HL-60/S4 treated with retinoic acid at 250 ng/mL for 4 days and 3 days (cell line): ENCODE measurements around the gene TAP2.
"Not testable (repeated sequence)": the region's sequence is repeated elsewhere in the genome, so short reads cannot be mapped to it uniquely, and the experiment has no call there.

Experiments used
- in situ Hi-C: fragments of 300-500 bp; cut with MboI; formaldehyde crosslinking; loops from 2 replicates; pipeline ENCODE4 v1.7.0; 2022; ENCODE audit warnings: low sequenced_read_pairs

TAP2 gene

DNA sequence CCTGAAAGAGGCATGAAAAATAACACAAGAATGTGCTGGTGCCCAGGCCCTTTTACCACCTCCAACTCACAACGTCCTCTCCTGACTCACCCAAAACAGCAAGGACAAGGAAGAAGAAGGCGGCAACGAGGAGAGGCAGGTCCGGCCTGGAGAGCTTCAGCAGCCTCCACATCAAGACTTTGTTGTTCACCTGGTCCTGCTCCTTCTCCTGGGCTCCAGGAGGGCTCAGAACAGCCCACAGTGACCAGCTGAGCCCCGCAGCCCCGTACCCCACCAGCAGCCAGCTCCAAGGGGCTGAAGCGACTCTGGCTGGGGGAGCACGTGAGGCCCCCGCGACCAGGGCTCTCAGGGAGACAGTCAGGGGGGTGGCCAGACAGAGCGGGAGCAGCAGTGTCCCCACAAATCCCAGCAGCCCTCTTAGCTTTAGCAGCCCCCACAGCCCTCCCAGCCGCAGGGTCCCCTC, 857 bp downstream of the TAP2 start:
- in situ Hi-C loops = no loop called here

DNA sequence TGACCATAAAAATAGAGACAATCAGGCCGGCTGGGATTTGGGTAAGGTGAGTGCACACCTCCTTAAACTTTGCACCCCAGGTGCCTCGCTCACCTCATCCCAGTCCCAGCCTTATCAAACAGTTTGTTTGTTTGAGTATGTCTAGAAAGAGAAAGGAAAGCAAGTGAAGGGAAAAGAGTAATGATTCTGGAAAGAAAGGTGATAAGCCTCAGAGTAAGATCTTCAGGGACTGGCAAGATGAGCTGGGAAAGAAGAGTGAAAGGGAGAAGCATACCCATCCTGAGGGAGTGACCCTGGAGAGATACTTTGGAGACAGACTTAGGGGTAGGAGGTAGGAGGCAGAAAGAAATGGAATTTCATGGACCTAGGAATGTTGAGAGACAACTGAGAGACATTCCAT, 1.7 kb downstream of the TAP2 start:
- in situ Hi-C loops = no loop called here

DNA sequence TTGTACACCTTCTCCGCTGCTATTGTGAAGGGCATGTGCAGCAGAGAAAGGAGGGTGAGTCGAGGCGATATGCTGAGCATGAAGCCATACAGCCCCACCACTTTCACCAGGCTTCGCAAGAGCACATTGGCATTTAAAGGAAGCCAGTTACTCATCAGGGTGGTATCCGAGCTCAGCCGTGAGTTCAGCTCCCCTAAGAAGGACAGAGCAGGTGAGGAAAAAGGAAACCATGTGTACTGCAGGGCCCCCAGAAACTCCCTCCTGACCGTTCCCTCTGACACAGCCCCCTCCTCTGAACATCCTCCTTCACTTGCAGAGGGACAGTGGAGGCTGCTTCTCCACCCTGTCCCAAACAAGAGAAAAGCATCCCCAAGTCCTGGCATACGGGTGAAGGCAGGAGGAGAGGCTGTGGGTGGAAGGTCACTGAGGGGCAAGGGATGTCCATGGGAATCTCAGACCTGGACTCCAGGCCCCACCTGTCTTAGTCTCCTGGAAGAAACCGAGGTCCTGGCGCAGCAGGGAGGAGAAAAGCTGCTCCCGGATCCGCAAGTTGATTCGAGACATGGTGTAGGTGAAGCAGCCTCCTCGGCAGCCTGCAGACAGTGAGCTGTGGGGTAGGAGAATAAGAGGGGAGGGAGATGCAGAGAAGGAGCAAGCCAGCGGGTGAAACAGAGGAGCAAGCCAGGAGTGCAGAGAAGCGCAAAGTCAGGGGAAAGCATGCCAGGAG, 3.2 kb downstream of the TAP2 start:
- in situ Hi-C loops = no loop called here

DNA sequence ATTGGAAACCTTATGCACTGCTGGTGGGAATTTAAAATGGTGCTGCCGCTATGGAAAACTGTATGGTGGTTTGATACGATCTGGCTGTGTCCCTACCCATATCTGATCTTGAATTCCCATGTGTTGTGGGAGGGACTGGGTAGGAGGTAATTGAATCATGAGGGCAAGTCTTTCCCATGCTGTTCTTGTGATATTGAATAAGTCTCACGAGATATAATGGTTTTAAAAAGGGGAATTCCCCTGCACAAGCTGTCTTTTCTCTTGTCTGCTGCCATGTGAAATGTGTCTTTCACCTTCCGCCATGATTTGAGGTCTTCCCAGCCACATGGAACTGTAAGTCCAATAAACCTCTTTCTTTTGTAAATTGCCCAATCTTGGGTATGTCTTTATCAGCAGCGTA, 4.9 kb downstream of the TAP2 start:
- in situ Hi-C loops = no loop called here

DNA sequence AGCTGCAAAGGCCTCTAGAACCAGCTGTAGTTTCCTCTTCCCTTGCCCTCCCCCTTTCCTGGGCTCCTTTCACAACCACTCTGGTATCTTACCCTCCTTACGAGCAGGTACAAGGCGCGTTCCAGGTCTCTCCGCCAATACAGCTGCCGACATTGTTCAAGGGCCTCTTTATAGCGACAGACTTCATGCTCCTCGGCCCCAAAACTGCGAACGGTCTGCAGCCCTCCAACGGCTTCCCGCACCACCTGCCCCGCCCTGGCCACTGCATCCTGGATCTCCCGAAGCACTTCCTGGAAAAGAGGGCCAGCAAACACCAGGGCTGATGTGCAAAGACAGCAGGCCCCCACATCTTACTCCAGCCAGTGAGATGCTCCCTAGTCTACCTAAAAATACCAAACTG, 6.0 kb downstream of the TAP2 start:
- in situ Hi-C loops = no loop called here

DNA sequence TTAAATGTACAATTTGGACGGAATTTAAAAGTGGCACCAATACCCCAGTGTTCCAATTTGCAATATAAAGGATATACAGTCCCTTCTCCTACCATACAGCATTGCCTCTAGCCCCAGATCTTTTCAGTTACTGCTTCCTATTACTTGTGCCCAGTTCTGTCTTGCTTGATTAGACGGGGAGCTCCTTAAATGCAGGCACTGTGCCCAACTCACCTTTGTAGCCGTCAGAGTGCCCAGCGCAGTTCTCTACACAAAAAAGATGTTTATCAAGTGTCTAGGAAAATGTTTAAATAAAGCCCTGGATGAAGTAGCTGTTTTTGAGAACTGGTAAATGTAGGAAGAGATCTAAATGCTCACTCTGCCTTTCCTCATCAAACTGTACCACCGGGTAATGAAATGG, 7.6 kb downstream of the TAP2 start:
- in situ Hi-C loops = no loop called here

DNA sequence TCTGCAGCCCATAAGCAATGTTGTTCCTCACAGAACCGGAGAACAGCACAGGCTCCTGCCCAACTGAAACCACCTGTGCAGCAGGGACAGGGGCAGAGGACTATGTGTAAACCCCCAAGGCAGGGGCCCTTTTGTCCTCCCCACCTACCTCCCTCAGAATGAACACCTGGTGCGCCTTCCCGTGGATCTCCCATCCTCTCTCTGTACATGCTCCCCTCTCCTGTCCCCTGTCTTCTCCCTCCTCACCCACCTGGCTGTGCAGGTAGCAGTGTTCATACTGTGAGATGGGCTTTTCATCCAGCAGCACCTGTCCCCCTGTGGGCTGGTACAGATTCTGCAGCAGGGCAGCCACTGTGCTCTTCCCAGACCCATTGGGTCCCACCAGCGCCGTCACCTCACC, 8.5 kb downstream of the TAP2 start:
- in situ Hi-C loops = no loop called here

DNA sequence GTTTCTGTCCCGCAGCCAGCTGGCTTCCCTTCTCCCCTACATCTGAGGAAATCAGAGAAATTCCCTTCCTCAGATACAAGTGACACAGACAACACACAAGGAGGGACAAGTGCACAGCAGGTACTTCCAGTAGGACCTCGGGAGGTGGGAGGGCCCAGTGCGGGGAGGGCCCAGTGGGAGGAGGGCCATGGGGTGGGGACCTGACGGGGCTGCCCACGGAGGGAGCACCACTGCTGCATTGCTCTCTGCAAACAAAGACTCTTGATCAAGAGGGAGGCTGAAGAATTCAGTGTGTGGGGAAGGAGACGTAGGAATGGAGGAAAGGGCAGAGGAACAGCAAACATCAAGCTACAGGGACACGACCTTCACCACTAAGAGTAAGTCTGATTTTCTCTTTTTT, 9.0 kb downstream of the TAP2 start:
- in situ Hi-C loops = no loop called here

DNA sequence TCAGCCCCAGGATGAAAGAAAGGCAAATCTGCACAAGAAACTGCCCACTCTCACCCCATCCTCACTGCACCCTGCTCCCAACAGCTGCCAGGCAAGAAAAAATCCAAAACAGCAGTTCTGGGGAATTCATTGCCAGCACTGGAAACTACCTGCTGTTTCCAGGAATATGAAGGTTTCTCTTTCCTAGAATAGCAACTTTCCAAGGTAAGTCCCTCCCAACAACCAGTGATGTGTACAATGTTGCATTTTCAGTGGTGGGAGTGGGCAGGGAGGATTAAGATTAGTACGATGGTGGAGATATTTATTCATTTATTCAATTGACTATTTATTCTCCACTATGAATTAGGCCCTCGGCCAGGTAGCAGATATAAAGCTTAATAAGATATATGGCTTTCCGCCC, 11.5 kb downstream of the TAP2 start:
- in situ Hi-C loops = no loop called here

DNA sequence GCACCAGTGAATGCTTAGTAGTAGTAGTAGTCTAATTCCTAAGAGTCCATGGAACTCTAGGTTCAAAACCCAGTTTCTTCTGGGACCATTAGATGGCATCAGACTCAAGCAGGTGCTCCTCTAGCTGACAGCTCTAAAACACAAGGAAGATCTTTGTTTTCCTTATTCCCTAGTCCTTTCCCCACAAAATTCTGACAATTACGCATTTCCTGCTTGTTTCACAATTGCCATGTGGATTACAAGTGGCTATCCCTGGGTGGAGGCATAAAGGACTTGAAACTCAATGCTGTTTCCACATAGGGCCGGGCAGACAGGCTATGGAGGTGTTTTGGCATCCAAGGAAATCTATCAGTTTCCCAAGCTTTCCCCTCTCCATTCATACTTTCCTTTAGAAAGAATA, 12.6 kb downstream of the TAP2 start:
- in situ Hi-C loops = no loop called here

DNA sequence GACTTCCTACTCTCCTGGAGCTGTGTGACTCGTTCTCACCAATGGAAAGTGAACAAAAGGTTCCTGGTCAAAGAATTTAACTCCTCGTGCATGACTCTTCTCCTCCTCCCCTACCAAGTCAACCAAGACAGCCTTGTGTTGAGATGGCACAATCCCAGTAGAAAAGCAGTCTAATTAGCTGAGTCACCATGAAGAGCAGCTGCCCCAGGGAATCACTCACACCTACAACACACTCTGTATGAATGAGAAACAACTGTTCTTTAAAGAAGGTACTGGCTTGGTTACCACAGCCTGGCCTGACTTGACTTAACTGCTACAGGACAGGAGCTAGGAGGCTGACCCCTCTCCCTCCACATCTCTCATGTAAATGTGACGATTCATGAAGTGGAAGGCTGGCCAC, 18.8 kb downstream of the TAP2 start:
- in situ Hi-C loops = no loop called here

DNA sequence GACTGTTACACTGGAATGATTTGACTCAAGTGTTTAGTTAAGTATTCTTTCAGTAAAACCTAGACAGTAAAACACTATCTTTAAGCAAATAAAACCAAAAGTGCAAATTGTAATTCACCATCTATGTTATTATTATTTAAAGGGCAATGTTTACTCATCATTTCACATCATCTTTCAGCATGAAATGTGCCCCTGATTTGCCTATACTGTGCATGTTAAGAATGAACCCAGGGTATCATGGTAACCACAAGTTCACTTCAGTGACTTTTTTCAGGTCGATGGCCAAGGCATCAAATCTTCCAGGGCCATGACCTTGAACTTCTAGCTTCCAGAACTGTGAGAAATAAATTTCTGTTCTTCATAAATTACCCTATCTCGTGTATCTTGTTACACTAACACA, 19.7 kb downstream of the TAP2 start:
- in situ Hi-C loops = no loop called here

DNA sequence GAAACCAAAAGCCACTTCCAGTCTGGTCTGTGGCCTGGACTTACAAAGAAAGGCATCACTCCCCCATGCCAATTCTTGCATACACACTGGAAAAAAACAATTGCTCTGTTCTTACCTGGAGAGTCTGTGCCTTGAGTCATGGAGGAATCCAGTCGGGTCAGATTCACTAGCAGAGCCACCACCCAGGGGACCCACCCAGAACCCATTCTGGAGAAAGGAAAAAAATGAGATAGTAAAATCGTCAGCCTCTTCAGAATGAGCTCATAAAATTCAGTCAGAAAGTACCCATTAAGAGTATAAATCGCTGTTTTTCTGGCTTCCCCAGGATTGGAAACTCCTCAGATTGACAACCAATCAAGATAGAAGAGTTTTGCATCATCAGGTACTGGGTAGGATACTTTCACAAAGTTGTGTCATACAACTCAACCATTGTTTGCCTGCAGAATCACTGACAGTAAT, 21.8 kb downstream of the TAP2 start, which contains the start of gene HLA-DOB:
Gene HLA-DOB, minus strand, starts transcription at position 257 of the 459 bp plus-strand sequence. Its CDS starts 51 bp downstream, at position 206.
- in situ Hi-C loops = no loop called here

DNA sequence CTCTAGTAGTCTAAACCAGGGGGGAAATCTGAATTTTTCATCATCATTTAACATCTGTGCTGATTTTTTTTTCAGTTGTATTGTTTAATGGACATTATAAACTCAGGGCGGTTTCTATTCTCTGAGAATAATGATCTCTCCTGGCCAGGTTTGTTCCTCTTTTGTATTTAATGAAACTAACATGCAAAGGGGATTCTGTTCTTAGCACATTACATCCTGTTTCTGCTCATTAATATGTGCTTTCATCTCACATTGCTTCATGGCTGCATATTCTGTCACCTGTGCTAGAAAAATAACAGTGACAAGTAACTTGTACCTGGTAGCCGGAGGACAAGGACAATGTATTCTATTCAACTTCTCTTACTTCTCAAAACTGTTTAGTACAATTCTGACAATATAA, 22.5 kb downstream of the TAP2 start:
- in situ Hi-C loops = no loop called here

DNA sequence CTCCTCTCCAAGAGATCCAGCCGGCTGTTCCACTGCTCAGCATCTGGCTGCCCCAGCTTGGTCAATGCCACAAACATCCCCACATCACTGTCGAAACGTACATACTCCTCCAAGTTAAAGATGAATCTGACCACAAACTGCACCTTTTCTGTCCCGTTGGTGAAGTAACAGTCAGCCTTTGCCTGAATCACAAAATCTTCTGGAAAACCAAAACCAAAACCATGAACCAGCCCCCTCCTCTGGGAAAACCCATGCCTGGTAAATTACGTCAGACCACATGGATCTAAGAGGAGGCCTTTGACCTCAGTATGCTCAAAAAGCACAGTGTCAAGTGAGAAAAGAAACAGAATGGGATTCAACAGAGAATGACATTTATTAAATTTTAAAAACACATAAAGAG, 23.4 kb downstream of the TAP2 start:
- in situ Hi-C loops = no loop called here

DNA sequence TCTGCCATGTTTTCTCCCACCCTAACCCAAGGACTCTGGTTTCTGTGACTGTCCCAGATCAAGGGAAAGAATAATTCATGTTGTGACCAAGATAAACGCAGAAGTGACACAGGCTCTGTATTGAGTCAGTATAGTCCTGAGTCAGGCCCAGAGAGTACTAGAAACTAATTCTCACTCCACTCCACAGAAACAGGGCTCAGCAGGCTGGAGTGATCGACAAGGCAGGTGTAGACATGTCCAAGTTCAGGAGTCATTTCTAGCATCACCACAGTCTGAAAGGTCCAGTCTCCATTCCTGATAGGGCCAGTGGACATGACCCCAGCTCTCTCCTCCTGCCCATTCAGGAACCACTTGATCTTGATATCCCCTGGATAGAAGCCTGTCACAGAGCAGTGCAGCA, 24.4 kb downstream of the TAP2 start:
- in situ Hi-C loops = no loop called here

DNA sequence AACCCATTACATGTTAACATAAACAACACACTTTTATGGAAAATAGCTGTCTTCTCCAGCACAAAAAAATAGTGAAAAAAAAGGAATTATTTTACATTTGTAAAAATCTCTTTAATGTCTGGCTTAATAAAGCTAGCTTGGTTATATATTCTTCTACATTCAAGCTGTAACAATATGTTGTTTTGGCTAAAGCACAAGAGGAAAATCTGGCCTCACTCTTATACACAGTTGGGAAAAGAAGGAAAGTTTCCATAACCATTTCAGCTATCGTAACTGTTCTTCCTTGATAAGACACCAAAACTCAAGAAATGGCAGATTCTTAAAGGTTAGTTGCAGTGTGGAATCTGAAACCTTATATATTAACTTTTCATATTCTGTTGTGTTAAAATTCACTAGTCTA, 29.4 kb downstream of the TAP2 start:
- in situ Hi-C loops = no loop called here

DNA sequence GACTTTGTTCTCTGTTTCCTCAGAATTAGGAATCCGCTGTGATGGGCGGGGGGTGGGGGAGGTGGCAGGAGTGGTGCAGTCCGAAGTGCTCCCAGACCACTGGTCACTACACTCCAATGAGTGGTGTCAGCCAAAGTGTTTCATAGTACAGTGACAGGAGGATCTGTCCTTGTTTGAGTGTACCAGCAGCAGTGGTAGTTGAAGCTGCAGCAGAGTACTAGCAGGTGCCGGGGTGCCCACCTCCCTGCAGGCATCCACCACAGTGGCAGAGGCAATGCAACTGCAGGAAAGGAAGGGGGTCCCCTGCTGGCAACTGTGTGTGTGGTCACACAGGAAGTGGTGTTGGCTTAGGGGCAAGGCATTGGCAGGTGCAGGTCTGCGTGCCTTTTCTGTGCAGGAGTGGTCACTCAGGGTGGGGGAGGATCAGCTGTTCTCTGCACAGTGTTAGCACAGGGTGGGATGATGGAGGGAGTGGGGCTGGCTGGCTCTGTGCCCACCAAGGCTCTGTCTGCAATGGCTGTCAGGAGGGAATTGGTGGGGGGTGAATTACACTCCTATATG, 31.4 kb downstream of the TAP2 start:
- in situ Hi-C loops = no loop called here

DNA sequence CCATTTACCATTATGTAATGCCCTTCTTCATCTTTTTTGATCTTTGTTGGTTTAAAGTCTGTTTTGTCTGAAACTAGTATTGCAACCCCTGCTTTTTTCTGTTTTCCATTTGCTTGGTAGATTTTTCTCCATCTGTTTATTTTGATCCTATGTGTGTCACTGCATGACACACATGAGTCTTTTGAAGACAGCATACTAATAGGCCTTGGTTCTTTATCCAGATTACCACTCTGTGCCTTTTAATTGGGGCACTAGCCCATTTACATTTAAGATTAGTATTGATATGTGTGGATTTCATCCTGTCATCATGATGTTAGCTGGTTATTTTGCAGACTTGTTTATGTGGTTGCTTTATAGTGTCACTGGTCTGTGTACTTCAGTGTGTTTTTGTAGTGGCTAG, 33.1 kb downstream of the TAP2 start:
- in situ Hi-C loops = not testable (repeated sequence)

DNA sequence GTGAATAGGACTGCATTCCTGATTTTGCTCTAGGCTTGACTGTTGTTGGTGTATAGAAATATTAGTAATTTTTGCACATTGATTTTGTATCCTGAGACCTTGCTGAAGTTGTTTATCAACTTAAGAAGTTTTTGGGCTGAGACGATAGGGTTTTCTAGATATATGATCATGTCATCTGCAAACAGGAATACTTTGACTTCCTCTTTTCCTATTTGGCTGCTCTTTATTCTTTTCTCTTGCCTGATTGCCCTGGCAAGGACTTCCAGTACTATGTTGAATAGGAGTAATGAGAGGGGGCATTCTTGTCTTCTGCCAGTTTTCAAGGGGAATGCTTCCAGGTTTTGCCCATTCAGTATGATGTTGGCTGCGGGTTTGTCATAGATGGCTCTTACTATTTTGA, 35.1 kb downstream of the TAP2 start:
- in situ Hi-C loops = no loop called here

DNA sequence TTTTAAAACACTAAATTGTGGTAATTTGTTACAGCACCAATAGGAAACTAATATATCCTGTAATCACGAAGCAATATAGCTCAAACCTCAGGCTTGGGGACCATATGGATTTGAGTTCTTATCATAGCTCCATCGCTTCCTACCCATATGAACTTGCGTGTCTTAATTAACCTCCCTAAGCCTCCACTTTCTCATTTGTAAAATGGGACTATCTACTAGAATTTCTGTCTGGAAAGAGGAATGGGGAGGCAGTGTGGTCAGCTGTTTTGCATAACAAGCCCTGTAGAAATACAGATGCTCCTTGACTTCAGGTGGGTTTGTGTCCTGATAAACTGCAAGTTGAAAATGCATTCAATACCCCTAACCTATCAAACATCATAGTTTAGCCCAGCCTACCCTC, 38.8 kb downstream of the TAP2 start:
- in situ Hi-C loops = loop anchor here (10.0 kb wide), 1 partner anchor 375 kb away; no protein-coding TSS in a partner anchor

DNA sequence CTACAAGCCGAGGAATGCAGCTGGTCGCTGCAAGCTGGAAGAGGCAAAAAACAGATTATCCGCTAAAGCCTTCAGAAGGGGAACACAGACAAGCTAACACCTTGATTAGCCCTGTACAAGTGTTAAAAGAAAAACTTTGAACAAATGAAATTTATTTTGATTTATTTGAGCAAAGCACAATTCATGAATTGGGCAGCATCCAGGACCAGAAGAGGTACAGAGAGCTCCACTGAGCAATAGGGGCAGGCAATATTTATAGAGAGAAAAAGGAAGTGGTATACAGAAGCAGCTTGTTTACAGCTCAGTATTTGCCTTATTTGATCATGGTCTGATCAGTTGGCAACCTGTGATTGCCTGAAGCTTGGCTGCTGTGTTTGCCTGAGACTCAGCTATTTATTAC, 39.4 kb downstream of the TAP2 start:
- in situ Hi-C loops = loop anchor here (10.0 kb wide), 1 partner anchor 374 kb away; no protein-coding TSS in a partner anchor
